D341Med (cell line): Measurements from ENCODE around the gene SEPHS1.
A peak's percentile ranks its signal among the peaks of the same experiment; 100 is the strongest.
"Not testable (repeated sequence)": the region's sequence is repeated elsewhere in the genome, so short reads cannot be mapped to it uniquely, and the experiment has no call there.

Experiments used
- DNase-seq: peaks from one replicate; pipeline ENCODE4 v3.0.0; 2012; ENCODE audit warnings: low spot score

Gene SEPHS1, protein sequence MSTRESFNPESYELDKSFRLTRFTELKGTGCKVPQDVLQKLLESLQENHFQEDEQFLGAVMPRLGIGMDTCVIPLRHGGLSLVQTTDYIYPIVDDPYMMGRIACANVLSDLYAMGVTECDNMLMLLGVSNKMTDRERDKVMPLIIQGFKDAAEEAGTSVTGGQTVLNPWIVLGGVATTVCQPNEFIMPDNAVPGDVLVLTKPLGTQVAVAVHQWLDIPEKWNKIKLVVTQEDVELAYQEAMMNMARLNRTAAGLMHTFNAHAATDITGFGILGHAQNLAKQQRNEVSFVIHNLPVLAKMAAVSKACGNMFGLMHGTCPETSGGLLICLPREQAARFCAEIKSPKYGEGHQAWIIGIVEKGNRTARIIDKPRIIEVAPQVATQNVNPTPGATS

DNA sequence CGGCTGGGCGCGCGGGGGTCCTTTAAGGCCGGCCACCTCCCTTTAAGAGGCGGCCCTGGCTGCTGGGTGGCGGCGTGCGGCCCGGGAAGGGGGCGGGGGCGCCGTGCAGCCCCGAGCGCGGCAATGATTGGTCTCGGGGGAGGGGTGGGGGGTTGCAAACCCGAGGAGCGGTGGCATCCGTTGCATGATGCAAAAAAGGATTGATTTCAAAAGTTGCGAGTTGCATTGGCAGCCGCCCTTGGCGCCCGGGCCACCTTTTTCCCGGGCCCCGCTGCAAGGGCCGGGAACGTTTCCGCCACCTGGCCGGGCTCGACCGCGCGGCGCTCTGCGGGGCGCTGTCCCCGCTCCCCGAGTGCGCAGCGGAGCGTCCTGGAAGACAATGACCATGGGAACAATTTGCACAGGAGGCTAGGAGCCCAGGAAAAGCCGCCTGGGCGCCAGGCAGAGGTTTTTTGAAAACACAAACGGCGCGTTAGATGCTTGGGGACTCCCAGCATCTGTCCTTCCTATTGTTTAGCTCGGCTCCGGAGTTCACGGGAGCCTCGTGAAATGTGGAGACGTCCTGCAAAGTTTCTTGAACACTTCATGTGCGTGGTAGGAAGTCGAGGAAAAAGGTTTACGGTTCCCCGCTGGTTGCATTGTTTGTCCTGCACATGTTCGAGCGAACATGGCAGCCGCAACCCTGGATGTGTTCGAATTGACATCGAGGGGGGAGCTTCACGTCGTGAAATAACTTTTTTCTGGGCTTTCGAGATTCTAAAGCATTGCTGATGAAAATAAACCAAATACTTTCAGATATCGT lies at the start of gene SEPHS1:
Gene SEPHS1 (minus strand): TSS at position 78 of the 802 bp plus-strand sequence. CDS start 3,343 bp downstream, outside the sequence.
- peak; percentile 94 for DNase-seq

DNA sequence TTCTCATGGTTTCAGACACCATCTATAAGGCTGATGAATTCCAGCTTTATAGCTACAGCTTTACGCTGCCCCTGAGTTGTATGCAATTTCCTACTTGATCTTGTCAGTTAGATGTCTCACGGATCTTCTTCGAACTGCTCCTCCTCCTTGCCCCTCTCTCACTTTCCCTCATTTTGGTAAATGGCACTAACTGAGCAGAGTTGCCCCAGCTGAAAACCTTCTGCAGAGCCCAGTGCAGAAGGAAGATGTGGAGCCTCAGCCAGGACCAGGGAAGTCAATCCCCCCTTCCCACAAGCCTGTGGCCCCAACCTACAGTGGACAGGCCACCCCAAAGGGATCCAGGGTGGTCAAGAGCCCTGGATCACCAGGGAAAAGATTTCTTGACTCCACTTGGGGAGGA lies 49.0 kb upstream of the SEPHS1 start:
- DNase-seq: no peak

DNA sequence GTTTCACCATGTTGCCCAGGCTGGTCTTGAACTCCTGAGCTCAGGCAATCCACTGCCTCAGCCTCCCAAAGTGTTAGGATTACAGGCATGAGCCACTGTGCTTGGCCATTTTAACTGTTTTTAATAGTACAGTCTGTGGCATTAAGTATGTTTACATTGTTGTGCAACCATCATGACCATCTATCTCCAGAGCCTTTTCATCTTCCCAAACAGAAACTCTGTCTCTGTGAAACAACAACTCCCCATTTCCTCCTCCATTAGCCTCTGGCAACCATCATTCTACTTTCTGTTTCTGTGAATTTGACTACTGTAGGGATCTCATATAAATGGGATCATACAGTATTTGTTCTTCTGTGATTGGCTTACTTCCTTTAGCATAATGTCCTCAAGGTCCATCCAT lies 48.3 kb upstream of the SEPHS1 start:
- DNase-seq: no peak

DNA sequence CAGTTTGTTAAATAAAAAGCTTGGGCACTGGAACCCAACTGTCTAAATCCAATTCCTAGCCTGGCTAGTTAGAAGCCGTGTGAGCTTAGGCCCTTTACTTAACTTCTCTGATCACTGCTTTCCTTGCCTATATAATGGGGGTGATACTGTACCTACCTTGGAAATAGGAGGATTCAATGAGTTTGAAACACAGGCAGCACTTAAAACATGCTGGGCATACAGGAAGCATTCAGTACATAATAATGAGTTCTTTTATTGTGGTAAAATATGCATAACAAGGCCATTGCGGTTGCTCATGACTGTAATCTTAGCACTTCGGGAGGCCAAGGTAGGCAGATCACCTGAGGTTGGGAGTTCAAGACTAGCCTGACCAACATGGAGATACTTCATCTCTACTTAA lies 47.4 kb upstream of the SEPHS1 start:
- no peak for DNase-seq

DNA sequence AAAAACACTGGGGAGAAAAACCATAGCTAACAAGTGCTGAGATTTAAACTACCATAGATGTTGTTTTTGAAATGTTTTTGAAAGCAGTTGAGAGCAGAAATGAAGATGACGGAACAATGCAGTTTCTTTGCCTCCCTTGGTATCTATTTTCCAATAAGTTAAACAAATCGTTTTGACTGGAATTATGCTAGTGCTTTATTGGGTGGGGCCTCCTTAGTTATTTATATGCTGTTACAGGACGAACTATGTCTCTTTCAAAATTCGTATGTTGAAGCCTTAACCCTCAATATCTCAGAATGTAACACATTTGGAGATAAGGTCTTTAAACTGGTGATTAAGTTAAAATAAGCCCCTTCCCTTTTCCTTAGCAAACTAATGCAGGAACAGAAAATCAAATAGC lies 45.5 kb upstream of the SEPHS1 start:
- DNase-seq: no peak

DNA sequence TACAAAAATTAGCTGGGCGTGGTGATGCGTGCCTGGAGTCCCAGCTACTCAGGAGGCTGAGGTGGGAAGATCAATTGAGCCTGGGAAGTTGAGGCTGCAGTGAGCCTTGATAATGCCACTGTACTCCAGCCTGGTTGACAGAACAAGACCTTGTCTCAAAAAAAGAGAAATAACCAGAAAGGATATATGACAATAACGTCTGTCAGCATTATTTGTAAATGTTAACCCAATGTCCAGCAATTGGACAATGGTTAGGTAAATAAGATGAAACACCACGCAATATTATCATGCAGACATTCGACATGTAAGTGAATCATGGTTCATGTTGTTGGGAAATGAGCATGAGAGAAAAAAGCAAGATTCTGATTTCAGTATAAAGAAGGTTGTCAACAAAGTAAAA lies 44.6 kb upstream of the SEPHS1 start:
- DNase-seq: no peak

DNA sequence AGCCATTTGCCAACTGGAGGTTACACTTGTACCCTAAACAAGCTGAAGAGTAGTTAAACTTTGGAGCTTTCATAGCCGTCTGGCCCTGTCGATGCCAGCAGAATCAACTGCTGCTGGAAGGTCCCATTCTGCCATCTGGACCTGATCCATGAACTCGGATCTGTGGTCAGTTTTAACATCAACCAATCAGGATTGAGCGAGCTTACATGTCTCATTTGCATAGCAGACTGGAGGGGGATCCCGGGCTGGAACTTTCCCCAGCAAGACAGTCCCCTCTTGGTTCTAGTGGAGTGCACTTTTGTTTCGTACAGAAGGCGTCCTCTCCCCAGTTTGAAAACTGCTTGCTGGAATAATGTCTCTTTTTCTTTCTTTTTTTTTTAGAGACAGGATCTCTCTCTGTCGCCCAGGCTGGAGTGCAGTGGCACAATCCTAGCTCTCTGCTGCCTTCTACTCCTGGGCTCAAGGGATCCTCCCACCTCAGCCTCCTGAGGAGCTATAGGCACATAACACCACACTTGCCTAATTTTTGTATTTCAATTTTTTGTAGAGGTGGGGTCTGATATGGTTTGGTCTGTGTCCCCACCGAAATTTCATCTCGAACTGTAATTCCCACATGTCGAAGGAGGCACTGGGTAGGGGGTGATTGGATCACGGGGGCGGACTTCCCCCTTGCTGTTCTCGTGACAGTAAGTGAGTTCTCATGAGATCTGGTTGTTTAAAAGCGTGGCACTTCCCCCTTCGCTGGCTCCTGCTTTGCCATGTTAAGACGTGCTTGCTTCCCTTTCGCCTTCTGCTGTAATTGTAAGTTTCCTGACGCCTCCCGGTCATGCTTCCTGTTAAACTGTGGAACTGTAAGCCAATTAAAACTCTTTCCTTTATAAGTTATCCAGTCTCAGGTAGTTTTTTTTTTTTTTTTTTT lies 42.8 kb upstream of the SEPHS1 start:
- DNase-seq: no peak

DNA sequence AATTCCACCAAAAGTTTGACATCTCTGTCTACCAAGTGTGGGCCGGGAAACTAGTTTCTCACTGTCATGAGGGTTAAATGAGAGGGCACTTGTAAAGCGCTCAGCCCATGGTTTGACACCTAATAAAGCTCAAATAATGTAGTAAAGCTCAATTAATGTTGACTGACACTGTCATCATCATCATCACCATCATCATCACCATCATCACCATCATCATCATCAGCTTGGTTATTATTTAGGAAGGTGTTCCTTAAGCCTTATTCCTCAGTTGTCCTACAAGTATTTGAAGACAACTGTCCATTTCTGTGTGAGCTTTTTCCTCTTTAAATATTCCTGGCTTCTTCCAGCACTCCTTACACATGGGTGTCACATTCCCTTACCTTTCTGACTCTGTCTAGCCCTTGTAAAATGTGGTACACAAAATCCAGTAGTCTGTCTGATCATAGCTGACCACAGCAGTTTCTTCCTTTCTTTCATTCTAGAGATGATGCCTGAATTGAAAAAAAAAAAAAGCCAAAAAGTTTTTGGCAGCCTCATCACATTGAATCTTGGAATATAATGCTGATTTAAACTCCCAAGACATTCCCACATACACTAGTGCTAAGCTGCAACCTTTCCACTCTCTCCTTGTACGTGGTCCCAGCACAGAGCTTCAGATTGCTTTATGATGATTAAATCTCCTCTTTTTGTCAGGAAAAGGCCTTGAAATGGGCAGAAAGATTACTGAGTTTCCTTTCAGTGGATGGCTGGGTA lies 40.6 kb upstream of the SEPHS1 start:
- no peak for DNase-seq

DNA sequence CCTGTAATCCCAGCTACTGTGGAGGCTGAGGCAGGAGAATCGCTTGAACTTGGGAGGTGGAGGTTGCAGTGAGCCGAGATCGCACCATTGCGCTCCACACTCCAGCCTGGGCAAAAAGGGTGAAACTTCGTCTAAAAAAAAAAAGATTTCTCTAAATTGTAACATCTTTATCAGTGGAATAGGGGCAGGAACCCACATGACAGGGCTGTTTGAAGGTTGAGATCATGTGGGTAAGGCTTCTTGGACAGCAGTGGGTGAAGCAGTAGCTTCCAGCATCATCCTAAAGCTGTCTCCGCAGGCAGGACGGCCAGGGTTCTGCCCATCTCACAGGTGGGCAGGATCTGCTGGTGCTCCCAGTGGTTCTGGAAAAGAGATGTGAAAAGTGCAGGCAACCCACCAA lies 37.9 kb upstream of the SEPHS1 start:
- DNase-seq: no peak

DNA sequence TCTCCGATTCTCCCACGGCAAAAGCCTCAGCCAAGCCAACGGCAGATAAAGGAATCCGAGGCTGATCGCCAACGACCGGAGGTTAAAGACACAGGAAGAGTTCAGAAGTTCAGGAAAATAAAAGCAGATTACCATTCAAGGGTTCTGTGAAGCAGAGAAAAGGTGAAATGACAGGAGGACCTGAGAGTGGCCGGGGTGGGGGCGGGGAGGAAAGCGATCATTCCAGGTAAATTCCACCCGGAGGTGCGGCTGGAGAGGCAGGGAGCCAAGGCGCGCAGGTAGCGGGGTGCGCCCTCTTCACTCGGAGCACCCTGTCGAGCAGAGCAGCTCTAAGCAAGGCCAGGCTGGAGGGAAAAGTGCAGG lies 35.3 kb upstream of the SEPHS1 start:
- DNase-seq: no peak

DNA sequence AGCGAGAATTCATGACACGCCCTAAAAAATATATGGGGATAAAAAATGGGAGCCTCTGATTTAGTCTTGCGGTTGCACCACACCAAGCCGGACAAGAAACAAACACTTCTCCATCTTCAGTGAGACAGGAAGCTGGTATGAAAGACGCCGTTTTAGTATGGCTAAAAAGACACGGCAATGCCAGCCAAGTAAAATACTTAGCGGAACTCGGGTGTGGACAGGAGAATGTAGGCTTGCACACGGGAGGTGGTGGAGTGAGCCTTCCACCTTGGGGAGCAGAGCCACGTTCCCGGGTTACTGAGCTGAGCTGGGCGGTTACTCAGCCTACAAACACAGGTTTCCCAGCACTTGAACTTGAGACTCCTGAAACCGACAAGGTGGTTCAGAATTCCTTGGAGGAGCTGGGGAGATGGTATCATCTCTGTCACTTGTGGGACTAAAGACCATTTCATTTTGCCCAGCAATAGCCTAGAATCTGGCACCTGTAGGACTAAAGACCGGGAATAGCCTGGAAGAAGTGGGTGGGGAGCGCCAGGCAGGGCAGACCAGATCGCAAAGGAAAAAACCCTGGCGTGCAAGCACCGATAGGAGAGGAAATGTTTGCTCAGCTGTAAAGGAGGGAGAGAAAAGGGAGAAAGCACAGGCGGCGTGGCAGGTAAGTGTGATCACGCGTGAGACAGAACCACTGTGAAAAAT lies 34.8 kb upstream of the SEPHS1 start:
- DNase-seq: no peak

DNA sequence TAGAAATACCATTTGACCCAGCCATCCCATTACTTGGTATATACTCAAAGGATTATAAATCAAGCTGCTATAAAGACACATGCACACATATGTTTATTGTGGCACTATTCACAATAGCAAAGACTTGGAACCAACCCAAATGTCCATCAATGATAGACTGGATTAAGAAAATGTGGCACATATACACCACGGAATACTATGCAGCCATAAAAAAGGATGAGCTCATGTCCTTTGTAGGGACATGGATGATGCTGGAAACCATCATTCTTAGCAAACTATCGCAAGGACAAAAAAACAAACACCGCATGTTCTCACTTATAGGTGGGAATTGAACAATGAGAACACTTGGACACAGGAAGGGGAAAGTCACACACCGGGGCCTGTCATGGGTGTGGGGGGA lies 31.0 kb upstream of the SEPHS1 start:
- not testable (repeated sequence) for DNase-seq

DNA sequence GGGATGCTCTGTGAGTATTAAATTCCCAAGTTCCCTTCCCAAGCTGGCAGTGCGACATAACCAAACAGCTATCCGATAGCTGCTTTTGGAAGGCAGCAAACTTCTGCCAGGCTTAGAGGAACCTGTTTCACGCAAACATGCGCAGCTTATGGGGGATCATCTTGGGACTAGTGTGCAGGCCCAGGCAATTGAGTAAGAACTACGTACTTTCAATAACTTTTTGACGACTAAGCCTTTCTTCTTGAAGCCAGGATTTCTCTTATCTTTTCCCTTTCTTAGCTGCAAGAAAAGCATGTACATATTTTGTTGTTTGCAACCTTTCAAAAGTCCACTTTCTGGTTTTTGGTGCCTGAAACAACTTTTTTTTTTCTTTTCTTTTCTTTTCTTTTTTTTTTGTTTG lies 28.7 kb upstream of the SEPHS1 start:
- no peak for DNase-seq

DNA sequence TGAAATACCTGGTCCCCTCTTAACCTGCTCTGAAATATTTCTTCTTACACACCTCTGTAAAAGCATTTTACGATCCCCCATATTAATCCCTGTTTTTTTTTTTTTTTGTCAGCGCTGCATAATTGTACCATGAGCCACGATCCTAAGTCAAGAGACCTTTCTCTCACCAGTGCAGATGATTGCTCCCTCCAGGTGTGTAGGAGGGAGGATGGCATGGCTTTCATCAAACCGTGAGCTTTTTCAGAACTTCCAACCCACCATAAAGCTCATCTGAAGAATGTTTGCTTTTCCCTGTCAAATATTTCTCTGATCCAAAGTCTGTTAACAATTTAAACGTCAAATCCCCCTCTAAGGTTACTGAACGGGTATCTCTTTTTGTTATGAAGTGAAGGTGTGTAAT lies 28.2 kb upstream of the SEPHS1 start:
- DNase-seq: no peak

DNA sequence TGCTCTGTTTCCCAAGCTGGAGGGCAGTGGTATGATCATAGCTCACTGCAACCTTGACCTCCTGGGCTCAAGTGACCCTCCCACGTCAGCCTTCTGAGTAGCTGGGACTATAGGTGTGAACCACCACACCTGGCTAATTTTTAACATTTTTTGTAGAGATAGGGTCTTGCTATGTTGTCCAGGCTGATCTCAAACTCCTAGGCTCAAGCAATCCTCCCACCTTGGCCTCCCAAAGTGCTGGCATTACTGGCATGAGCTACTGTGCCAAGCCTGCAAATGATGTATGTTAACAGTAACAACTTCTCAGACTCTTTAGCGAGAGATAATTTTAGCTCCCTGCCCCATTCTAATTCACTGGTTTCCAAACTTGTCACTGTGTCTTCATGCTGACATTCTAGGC lies 27.7 kb upstream of the SEPHS1 start:
- no peak for DNase-seq

DNA sequence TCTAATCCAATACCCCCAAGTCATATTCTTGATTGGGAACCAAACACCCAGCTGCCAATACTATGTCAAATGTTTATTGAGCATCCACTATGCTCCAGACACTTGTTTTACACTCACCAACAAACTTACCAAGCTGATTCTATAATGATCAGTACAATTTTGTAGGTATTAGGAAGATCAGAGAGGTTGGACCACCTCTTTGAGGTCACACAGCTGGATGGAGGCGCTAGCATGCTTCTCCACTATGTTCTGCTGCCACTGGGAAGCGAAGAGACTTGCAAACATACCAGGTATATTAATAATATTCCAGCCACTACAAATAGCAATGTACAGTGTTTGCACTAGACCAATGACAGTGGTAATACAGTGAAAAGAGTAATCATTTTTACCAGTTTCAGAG lies 25.6 kb upstream of the SEPHS1 start:
- DNase-seq: no peak

DNA sequence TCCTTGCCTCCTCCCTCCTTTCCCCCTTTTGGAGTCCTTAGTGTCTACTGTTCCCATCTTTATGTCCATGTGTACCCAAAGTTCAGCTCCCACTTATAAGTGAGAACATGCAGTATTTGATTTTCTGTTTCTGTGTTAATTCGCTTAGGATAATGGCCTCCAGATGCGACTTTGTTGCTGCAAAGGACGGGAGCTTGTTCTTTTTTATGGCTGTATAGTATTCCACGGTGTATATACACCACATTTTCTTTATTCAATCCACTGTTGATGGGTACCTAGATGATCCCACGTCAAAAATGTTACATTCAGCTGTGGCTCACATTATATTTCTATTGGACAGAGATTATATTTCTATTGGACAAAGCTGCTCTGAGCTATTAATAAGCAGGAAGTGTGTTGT lies 24.4 kb upstream of the SEPHS1 start:
- DNase-seq: no peak

DNA sequence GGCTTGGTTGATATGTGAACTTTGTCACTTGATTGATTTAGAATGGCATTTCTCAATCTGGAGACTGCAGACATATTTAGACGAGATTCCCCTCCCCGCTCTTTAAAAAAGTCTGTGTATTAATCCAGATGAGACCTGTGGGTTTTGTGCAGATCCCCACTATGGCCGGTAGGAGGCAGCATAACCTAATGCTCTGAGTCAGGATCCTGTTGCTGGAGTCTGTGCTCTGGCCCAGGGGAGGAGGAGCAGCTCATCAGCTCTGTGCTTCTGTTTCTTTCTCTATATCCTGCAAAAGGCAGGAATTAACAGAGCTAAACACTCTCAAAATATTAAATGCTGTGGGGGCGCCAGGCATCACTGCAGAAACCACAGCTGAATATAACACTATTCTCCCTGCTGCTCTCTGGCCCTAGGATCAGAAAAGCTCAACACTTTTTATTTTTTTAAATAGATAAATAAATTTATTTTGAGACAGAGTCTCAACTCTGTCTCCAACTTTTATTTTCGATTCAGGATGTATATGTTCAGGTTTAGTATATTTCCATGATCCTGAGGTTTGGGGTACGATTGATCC lies 23.9 kb upstream of the SEPHS1 start:
- DNase-seq: peak; percentile 90

DNA sequence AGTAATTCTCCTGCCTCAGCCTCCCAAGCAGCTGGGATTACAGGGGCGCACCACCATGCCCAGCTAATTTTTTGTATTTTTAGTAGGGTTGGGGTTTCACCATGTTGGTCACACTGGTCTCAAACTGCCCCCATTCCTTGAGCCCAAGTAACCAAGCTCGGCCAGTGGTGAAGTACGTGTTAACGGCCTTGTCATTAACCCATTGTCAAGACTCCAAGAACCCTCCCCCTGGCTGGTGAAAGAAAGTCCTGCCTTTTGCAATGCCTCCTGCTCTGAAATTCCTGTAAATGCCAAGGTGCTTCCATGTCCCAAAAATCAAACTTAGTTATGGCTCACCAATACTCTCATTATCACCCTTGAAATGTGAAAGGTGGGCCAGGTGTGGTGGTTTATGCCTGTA lies 18.8 kb upstream of the SEPHS1 start:
- DNase-seq: no peak

DNA sequence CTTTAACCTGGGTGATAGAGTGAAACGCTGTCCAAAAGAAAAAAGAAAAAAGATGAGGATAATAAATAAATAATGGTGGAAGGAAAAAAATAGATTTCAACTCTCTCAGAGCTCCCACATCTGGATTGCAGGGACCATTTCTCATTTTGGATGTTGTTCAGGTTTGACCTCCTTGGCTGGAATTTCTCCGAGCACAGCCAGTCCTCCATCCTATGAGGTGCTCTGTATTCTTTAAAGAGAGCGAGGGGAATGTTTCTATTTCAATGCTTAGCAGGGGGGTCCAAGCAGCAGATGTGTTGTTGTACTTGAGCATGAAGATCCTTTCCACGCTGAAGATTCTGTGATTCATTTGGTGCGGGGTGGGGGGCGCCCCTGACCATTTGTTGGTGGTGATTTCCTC lies 17.7 kb upstream of the SEPHS1 start:
- no peak for DNase-seq

DNA sequence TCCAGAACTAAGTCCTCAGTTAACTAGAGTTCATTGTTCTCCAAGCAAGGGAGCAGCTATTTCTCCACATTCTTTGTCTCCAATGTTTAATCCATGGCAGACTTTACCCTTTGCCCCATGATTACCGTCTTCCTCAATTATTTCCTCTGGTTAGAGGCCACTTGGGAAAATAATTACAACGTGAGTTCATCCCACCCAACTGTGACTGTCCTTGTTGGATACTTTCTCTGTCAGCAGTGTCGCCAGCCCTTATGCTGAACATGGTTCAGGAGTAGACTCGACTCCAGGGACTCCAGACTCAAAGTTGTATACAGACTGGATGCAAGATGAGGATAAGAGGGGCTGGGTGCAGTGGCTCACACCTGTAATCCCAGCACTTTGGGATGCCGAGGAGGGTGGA lies 17.1 kb upstream of the SEPHS1 start:
- no peak for DNase-seq
